Activated CD4-positive, alpha-beta T cell treated with anti-CD3 and anti-CD28 coated beads, Interleukin-2, amount 10 ng/mL, durations not matched to agents 7 days and 5 days (primary cell): ENCODE measurements around the gene LRRN4. TPM values are rescaled to one million over a fixed set of nuclear protein-coding genes. Genes with fewer than 3 reads are reported as not detected.

Source experiments
- CTCF ChIA-PET: fragments of 350-600 bp; sonication (Branson Sonifier 250); formaldehyde crosslinking; loops from one replicate; lab custom pipeline; 2021; ENCODE audit warnings: antibody characterized with exemption; lab: Charles Lee
- POLR2A ChIA-PET: fragments of 350-600 bp; sonication (Branson Sonifier 250); formaldehyde crosslinking; loops from one replicate; lab custom pipeline; 2021; ENCODE audit warnings: antibody characterized with exemption; lab: Charles Lee
- DNase-seq: peaks from one replicate; pipeline ENCODE4 v3.0.0-alpha.2; 2020
- H3K27ac Mint-ChIP-seq: one replicate; pipeline ENCODE4 v1.8.0; 2021; ENCODE audit warnings: mild to moderate bottlenecking, moderate library complexity, mixed read lengths
- H3K27me3 Mint-ChIP-seq: one replicate; pipeline ENCODE4 v1.8.0; 2021; ENCODE audit warnings: mixed read lengths
- H3K36me3 Mint-ChIP-seq: one replicate; pipeline ENCODE4 v1.8.0; 2021; ENCODE audit warnings: low read depth, mixed read lengths
- H3K4me1 Mint-ChIP-seq: one replicate; pipeline ENCODE4 v1.8.0; 2021; ENCODE audit warnings: mixed read lengths
- H3K4me3 Mint-ChIP-seq: one replicate; pipeline ENCODE4 v1.8.0; 2021; ENCODE audit warnings: mild to moderate bottlenecking, moderate library complexity, mixed read lengths
- H3K9me3 Mint-ChIP-seq: one replicate; pipeline ENCODE4 v1.8.0; 2021; ENCODE audit warnings: mixed read lengths
- total RNA-seq, 2 experiments: library from RNA; stranded (reverse); gene quantifications; one replicate each; pipeline ENCODE4 v1.2.3, GENCODE V29; 2021

Gene LRRN4
- total RNA-seq, 2 experiments from 2014 or later = not detected

GRCh38 chr20:6017467-6017866 is 36.4 kb downstream of the LRRN4 start:
- DNase-seq = no peak
- Mint-ChIP-seq H3K4me1 (peaks cover 5% of the 10 kb centered on the region), H3K9me3 (no peaks in the 10 kb centered on the region), H3K27me3 (no peaks in the 10 kb centered on the region), H3K4me3 (no peak overlapping the region), H3K27ac (no peak overlapping the region), H3K36me3 (peaks cover 37% of the 10 kb centered on the region)
- ChIA-PET CTCF (interaction anchor here (1.0 kb wide), 1 partner anchor 11 kb away, joined by 3 read pairs; no protein-coding TSS in a partner anchor), POLR2A (no interaction called here)

GRCh38 chr20:6014957-6015356 is 38.9 kb downstream of the LRRN4 start:
- no peak overlapping the region for H3K4me3 Mint-ChIP-seq
- DNase-seq = no peak
- no peaks in the 10 kb centered on the region for H3K9me3 Mint-ChIP-seq
- no peak overlapping the region for H3K27ac Mint-ChIP-seq
- peaks cover 8% of the 10 kb centered on the region for H3K4me1 Mint-ChIP-seq
- CTCF ChIA-PET = interaction anchor here (1.2 to 1.3 kb wide), 2 partner anchors 9 to 12 kb away, joined by 3 read pairs; no protein-coding TSS in a partner anchor
- no peaks in the 10 kb centered on the region for H3K27me3 Mint-ChIP-seq
- H3K36me3 Mint-ChIP-seq = peaks cover 47% of the 10 kb centered on the region
- POLR2A ChIA-PET = no interaction called here

- Mint-ChIP-seq H3K36me3 (peaks cover 50% of the 10 kb centered on the region), H3K4me1 (peaks cover 8% of the 10 kb centered on the region), H3K27me3 (no peaks in the 10 kb centered on the region), H3K9me3 (no peaks in the 10 kb centered on the region), H3K4me3 (no peak overlapping the region), H3K27ac (no peak overlapping the region)
- ChIA-PET POLR2A (no interaction called here), CTCF (no interaction called here)
- DNase-seq = no peak
Measured at GRCh38 chr20:6014017-6014416, 39.8 kb downstream of the LRRN4 start.

- Mint-ChIP-seq H3K4me3 (no peak overlapping the region), H3K4me1 (peaks cover 25% of the 10 kb centered on the region), H3K27ac (no peak overlapping the region), H3K9me3 (no peaks in the 10 kb centered on the region), H3K27me3 (no peaks in the 10 kb centered on the region), H3K36me3 (peaks cover 39% of the 10 kb centered on the region)
- POLR2A ChIA-PET = interaction anchor here (0.6 kb wide), 1 partner anchor 256 kb away, joined by 3 read pairs; no protein-coding TSS in a partner anchor
- CTCF ChIA-PET = interaction anchor here (0.6 to 1.3 kb wide), 2 partner anchors 14 to 469 kb away, joined by 3 to 4 read pairs; no protein-coding TSS in a partner anchor
- DNase-seq = no peak
Measured at GRCh38 chr20:6012179-6012578, 41.7 kb downstream of the LRRN4 start.

GRCh38 chr20:6008254-6008653 is 45.6 kb downstream of the LRRN4 start:
- CTCF ChIA-PET = interaction anchor here (0.6 to 1.4 kb wide), 2 partner anchors 18 to 478 kb away, joined by 3 read pairs; no protein-coding TSS in a partner anchor
- Mint-ChIP-seq H3K4me1 (peaks cover 35% of the 10 kb centered on the region), H3K4me3 (no peak overlapping the region), H3K9me3 (no peaks in the 10 kb centered on the region), H3K27me3 (no peaks in the 10 kb centered on the region), H3K36me3 (peaks cover 25% of the 10 kb centered on the region), H3K27ac (no peak overlapping the region)
- POLR2A ChIA-PET = no interaction called here
- no peak for DNase-seq

- POLR2A ChIA-PET = interaction anchor here (0.7 kb wide), 1 partner anchor 465 kb away, joined by 4 read pairs; no protein-coding TSS in a partner anchor
- peaks cover 35% of the 10 kb centered on the region for H3K4me1 Mint-ChIP-seq
Measured at GRCh38 chr20:6007529-6008103, 46.2 kb downstream of the LRRN4 start.

GRCh38 chr20:6007094-6007528 is 46.7 kb downstream of the LRRN4 start:
- CTCF ChIA-PET = interaction anchor here (0.6 to 1.4 kb wide), 4 partner anchors 11 to 477 kb away, joined by 3 to 4 read pairs (median 4); no protein-coding TSS in a partner anchor
- no peak for DNase-seq
- peaks cover 35% of the 10 kb centered on the region for H3K4me1 Mint-ChIP-seq

More at GRCh38 chr20:6007529-6008103, 46.2 kb downstream of the LRRN4 start:
- no peaks in the 10 kb centered on the region for H3K27me3 Mint-ChIP-seq
- H3K4me3 Mint-ChIP-seq = peak overlapping the region; percentile 98
- DNase-seq = no peak
- peaks cover 21% of the 10 kb centered on the region for H3K36me3 Mint-ChIP-seq
- CTCF ChIA-PET = interaction anchor here (0.6 to 1.4 kb wide), 4 partner anchors 11 to 478 kb away, joined by 3 to 4 read pairs (median 4); no protein-coding TSS in a partner anchor
- H3K27ac Mint-ChIP-seq = no peak overlapping the region
- no peaks in the 10 kb centered on the region for H3K9me3 Mint-ChIP-seq

GRCh38 chr20:6006603-6006949 is 47.3 kb downstream of the LRRN4 start:
- POLR2A ChIA-PET = interaction anchor here (0.6 kb wide), 1 partner anchor 20 kb away, joined by 3 read pairs; no protein-coding TSS in a partner anchor
- CTCF ChIA-PET = interaction anchor here (1.0 to 1.2 kb wide), 2 partner anchors 10 to 218 kb away, joined by 3 to 4 read pairs; no protein-coding TSS in a partner anchor

More at GRCh38 chr20:6007094-6007528, 46.7 kb downstream of the LRRN4 start:
- peak overlapping the region; percentile 98 for H3K4me3 Mint-ChIP-seq
- H3K27ac Mint-ChIP-seq = peak overlapping the region; percentile 95
- no peaks in the 10 kb centered on the region for H3K9me3 Mint-ChIP-seq
- POLR2A ChIA-PET = interaction anchor here (0.6 to 0.7 kb wide), 2 partner anchors 20 to 465 kb away, joined by 3 to 4 read pairs; no protein-coding TSS in a partner anchor
- H3K36me3 Mint-ChIP-seq = peaks cover 16% of the 10 kb centered on the region
- no peaks in the 10 kb centered on the region for H3K27me3 Mint-ChIP-seq

GRCh38 chr20:6000871-6001270 is 53.0 kb downstream of the LRRN4 start:
- no peaks in the 10 kb centered on the region for H3K9me3 Mint-ChIP-seq
- no peak for DNase-seq
- peaks cover 46% of the 10 kb centered on the region for H3K4me1 Mint-ChIP-seq
- CTCF ChIA-PET = interaction anchor here (0.6 kb wide), 2 partner anchors 29 to 406 kb away, joined by 3 to 4 read pairs; no protein-coding TSS in a partner anchor
- peak overlapping the region; percentile 73 for H3K27ac Mint-ChIP-seq
- no peaks in the 10 kb centered on the region for H3K27me3 Mint-ChIP-seq
- POLR2A ChIA-PET = no interaction called here
- H3K36me3 Mint-ChIP-seq = peaks cover 11% of the 10 kb centered on the region
- H3K4me3 Mint-ChIP-seq = no peak overlapping the region

More at GRCh38 chr20:6006603-6006949, 47.3 kb downstream of the LRRN4 start:
- DNase-seq = no peak
- H3K9me3 Mint-ChIP-seq = no peaks in the 10 kb centered on the region
- peak overlapping the region; percentile 98 for H3K4me3 Mint-ChIP-seq
- peak overlapping the region; percentile 95 for H3K27ac Mint-ChIP-seq
- no peaks in the 10 kb centered on the region for H3K27me3 Mint-ChIP-seq
- peaks cover 12% of the 10 kb centered on the region for H3K36me3 Mint-ChIP-seq
- H3K4me1 Mint-ChIP-seq = peaks cover 32% of the 10 kb centered on the region

GRCh38 chr20:5999783-6000182 is 54.1 kb downstream of the LRRN4 start:
- no peak overlapping the region for H3K27ac Mint-ChIP-seq
- no peak overlapping the region for H3K4me3 Mint-ChIP-seq
- POLR2A ChIA-PET = no interaction called here
- no peaks in the 10 kb centered on the region for H3K27me3 Mint-ChIP-seq
- peaks cover 51% of the 10 kb centered on the region for H3K4me1 Mint-ChIP-seq
- peaks cover 22% of the 10 kb centered on the region for H3K36me3 Mint-ChIP-seq
- no peaks in the 10 kb centered on the region for H3K9me3 Mint-ChIP-seq
- DNase-seq = no peak
- CTCF ChIA-PET = no interaction called here

GRCh38 chr20:5996765-5997164 is 57.1 kb downstream of the LRRN4 start:
- CTCF ChIA-PET = interaction anchor here (0.6 to 1.2 kb wide), 2 partner anchors 10 to 332 kb away, joined by 3 to 4 read pairs; no protein-coding TSS in a partner anchor
- peak overlapping the region; percentile 77 for H3K27ac Mint-ChIP-seq

GRCh38 chr20:5991623-5992441 is 62.0 kb downstream of the LRRN4 start:
- peaks cover 36% of the 10 kb centered on the region for H3K36me3 Mint-ChIP-seq
- no peak for DNase-seq
- H3K4me3 Mint-ChIP-seq = no peak overlapping the region
- H3K27me3 Mint-ChIP-seq = no peaks in the 10 kb centered on the region
- peaks cover 20% of the 10 kb centered on the region for H3K4me1 Mint-ChIP-seq
- no peaks in the 10 kb centered on the region for H3K9me3 Mint-ChIP-seq
- no peak overlapping the region for H3K27ac Mint-ChIP-seq
- ChIA-PET CTCF (no interaction called here), POLR2A (interaction anchor here (0.6 kb wide), 1 partner anchor 42 kb away, joined by 4 read pairs; no protein-coding TSS in a partner anchor)

More at GRCh38 chr20:5996765-5997164, 57.1 kb downstream of the LRRN4 start:
- Mint-ChIP-seq H3K9me3 (no peaks in the 10 kb centered on the region), H3K4me1 (peaks cover 42% of the 10 kb centered on the region), H3K36me3 (peaks cover 25% of the 10 kb centered on the region), H3K4me3 (no peak overlapping the region), H3K27me3 (no peaks in the 10 kb centered on the region)
- DNase-seq = peak; percentile 74
- POLR2A ChIA-PET = interaction anchor here (0.6 kb wide), 1 partner anchor 46 kb away, joined by 3 read pairs; no protein-coding TSS in a partner anchor
